Natural killer cell (primary cell): Measurements from ENCODE around the gene GOLGB1. TPM values are rescaled to one million over a fixed set of nuclear protein-coding genes. Genes with fewer than 3 reads are reported as not detected.

Experiments used
- ATAC-seq, 3 donors: fragments of 150-1000 bp in 2 of 3; fragments of 200-7000 bp in 1 of 3; cut with Tn5 transposase; 1 replicate in 1 of 3; 2 replicates in 2 of 3; pipeline ENCODE4 v1.10.0; 2021; ENCODE audit warnings: mild to moderate bottlenecking in 2 of 3, moderate library complexity in 2 of 3
- DNase-seq, 2 donors: peaks; one replicate each; pipeline versions ENCODE4 v3.0.0 to v3.0.0-alpha.2; 2013 to 2021; ENCODE audit warnings: mixed read lengths in 1 of 2
- H3K27ac ChIP-seq: one replicate; pipeline ENCODE4 v1.5.1; 2013; ENCODE audit warnings: mild to moderate bottlenecking, low read length
- H3K27me3 ChIP-seq: one replicate; pipeline ENCODE4 v1.6.1; 2013; ENCODE audit warnings: low read length; ENCODE audit not compliant: control insufficient read depth, insufficient read depth
- H3K36me3 ChIP-seq: one replicate; pipeline ENCODE4 v1.6.1; 2013; ENCODE audit warnings: low read length; ENCODE audit not compliant: control insufficient read depth, insufficient read depth
- H3K4me1 ChIP-seq: one replicate; pipeline ENCODE4 v1.6.1; 2013; ENCODE audit warnings: low read length; ENCODE audit not compliant: control insufficient read depth, insufficient read depth
- H3K4me3 ChIP-seq: one replicate; pipeline ENCODE4 v1.5.1; 2013; ENCODE audit warnings: low read length
- H3K9me3 ChIP-seq: one replicate; pipeline ENCODE4 v1.6.1; 2013; ENCODE audit warnings: low read length; ENCODE audit not compliant: control insufficient read depth, insufficient read depth
- H3K27ac Mint-ChIP-seq, 2 donors: one replicate each; pipeline ENCODE4 v1.8.0; 2022; ENCODE audit warnings: mild to moderate bottlenecking in 2 of 2, mixed read lengths in 2 of 2, moderate library complexity in 1 of 2
- H3K27me3 Mint-ChIP-seq, 2 donors: one replicate each; pipeline ENCODE4 v1.8.0; 2022; ENCODE audit warnings: low read depth in 2 of 2, mixed read lengths in 2 of 2
- H3K36me3 Mint-ChIP-seq: one replicate; pipeline ENCODE4 v1.8.0; 2022; ENCODE audit warnings: mixed read lengths
- H3K4me1 Mint-ChIP-seq, 2 donors: one replicate each; pipeline ENCODE4 v1.8.0; 2022; ENCODE audit warnings: mixed read lengths in 2 of 2
- H3K4me3 Mint-ChIP-seq: one replicate; pipeline ENCODE4 v1.8.0; 2022; ENCODE audit warnings: mild to moderate bottlenecking, moderate library complexity, mixed read lengths
- H3K9me3 Mint-ChIP-seq, 2 donors: one replicate each; pipeline ENCODE4 v1.8.0; 2022; ENCODE audit warnings: mixed read lengths in 2 of 2
- CTCF ChIP-seq: fragments of 200-600 bp; IDR thresholded peaks from one replicate; pipeline ENCODE4 v1.8.0; 2022; ENCODE audit warnings: antibody characterized with exemption
- WGBS: methylation state at CpG from one replicate; pipeline ENCODE4 v1.1.7; 2013; ENCODE audit warnings: missing lambda C conversion rate; ENCODE audit not compliant: insufficient coverage; 5-methylcytosine and 5-hydroxymethylcytosine counted together
- intact Hi-C: fragments of 100-400 bp; cut with micrococcal nuclease; formaldehyde crosslinking; loops from one replicate; pipeline ENCODE4 v1.14.2; 2022
- total RNA-seq, 4 donors: library from RNA; stranded (reverse); fragments of 120-200 nt in 1 of 4; gene quantifications; one replicate each; pipeline versions ENCODE4 v1.2.3 to v1.2.4, GENCODE V29; 2013 to 2022

GOLGB1 gene
- total RNA-seq, 3 donors from 2014 or later (not counting 1 experiment from before 2014, with no cell fraction given): 55.4 to 67.2 (median 61.1) TPM

- no peak overlapping the region for H3K27ac Mint-ChIP-seq
- ATAC-seq (no peak), DNase-seq (no peak)
- Histone ChIP-seq H3K4me1 (no peaks in the 10 kb centered on the region), H3K9me3 (no peaks in the 10 kb centered on the region), H3K27me3 (no peaks in the 10 kb centered on the region), H3K4me3 (no peak overlapping the region), H3K27ac (no peak overlapping the region), H3K36me3 (peaks cover 60% of the 10 kb centered on the region)
- 100% methylated on average over 1 of the region's 1 CpG for WGBS
- H3K36me3 Mint-ChIP-seq: peaks cover 20% of the 10 kb centered on the region
- H3K27me3 Mint-ChIP-seq: no peaks in the 10 kb centered on the region
- no peaks in the 10 kb centered on the region for H3K4me1 Mint-ChIP-seq
- H3K9me3 Mint-ChIP-seq: no peaks in the 10 kb centered on the region
- H3K4me3 Mint-ChIP-seq: no peak overlapping the region
- TF ChIP-seq CTCF: no peak
- intact Hi-C loops: no loop called here
Measured at GRCh38 chr3:121698476-121698875, 51.1 kb downstream of the GOLGB1 start.

GRCh38 chr3:121696186-121696585 is 53.4 kb downstream of the GOLGB1 start:
- no peak overlapping the region for H3K4me3 Mint-ChIP-seq
- WGBS: 97% methylated on average over 3 of the region's 3 CpGs
- H3K27ac ChIP-seq: no peak overlapping the region
- H3K27me3 ChIP-seq: no peaks in the 10 kb centered on the region
- intact Hi-C loops: no loop called here
- H3K27ac Mint-ChIP-seq: no peak overlapping the region
- no peaks in the 10 kb centered on the region for H3K4me1 ChIP-seq
- H3K27me3 Mint-ChIP-seq: no peaks in the 10 kb centered on the region
- H3K4me3 ChIP-seq: no peak overlapping the region
- H3K36me3 Mint-ChIP-seq: peaks cover 34% of the 10 kb centered on the region
- no peak for DNase-seq
- H3K36me3 ChIP-seq: peaks cover 65% of the 10 kb centered on the region
- no peak for TF ChIP-seq CTCF
- H3K9me3 Mint-ChIP-seq: no peaks in the 10 kb centered on the region
- no peak for ATAC-seq
- H3K9me3 ChIP-seq: no peaks in the 10 kb centered on the region
- no peaks in the 10 kb centered on the region for H3K4me1 Mint-ChIP-seq

GRCh38 chr3:121692010-121692699 is 57.4 kb downstream of the GOLGB1 start:
- Histone ChIP-seq H3K27me3 (no peaks in the 10 kb centered on the region), H3K36me3 (peaks cover 41% of the 10 kb centered on the region), H3K27ac (no peak overlapping the region), H3K4me3 (no peak overlapping the region), H3K4me1 (no peaks in the 10 kb centered on the region), H3K9me3 (no peaks in the 10 kb centered on the region)
- intact Hi-C loops: no loop called here
- H3K27me3 Mint-ChIP-seq: no peaks in the 10 kb centered on the region
- no peak overlapping the region for H3K27ac Mint-ChIP-seq
- TF ChIP-seq CTCF: no peak
- 97% methylated on average over 2 of the region's 2 CpGs for WGBS
- ATAC-seq: no peak
- H3K9me3 Mint-ChIP-seq: no peaks in the 10 kb centered on the region
- H3K36me3 Mint-ChIP-seq: peaks cover 23% of the 10 kb centered on the region
- H3K4me1 Mint-ChIP-seq: no peaks in the 10 kb centered on the region
- no peak overlapping the region for H3K4me3 Mint-ChIP-seq
- no peak for DNase-seq
